CD14-positive monocyte (primary cell): ENCODE results near the gene TPSG1. TPM values are rescaled to one million over a fixed set of nuclear protein-coding genes. Genes with fewer than 3 reads are reported as not detected.

Experiments used
- DNase-seq, 3 donors: peaks; one replicate each; pipeline ENCODE4 v3.0.0-alpha.2; 2011 to 2022
- H2AFZ ChIP-seq: 2 replicates; pipeline ENCODE4 v1.6.0; 2012; ENCODE audit warnings: mild to moderate bottlenecking, low read depth, low read length, inconsistent platforms; ENCODE audit not compliant: insufficient read depth, poor library complexity, severe bottlenecking
- H3K27ac ChIP-seq, 2 donors: 1 replicate in 1 of 2; 2 replicates in 1 of 2; pipeline ENCODE4 v1.5.1; 2012 to 2013; ENCODE audit warnings: low read length in 2 of 2, control low read depth in 1 of 2, inconsistent platforms in 1 of 2, low read depth in 1 of 2, mild to moderate bottlenecking in 1 of 2
- H3K27me3 ChIP-seq, 2 donors: one replicate each; pipeline versions ENCODE4 v1.6.0 to v1.6.1; 2011 to 2013; ENCODE audit warnings: low read length in 2 of 2; ENCODE audit not compliant: control insufficient read depth in 2 of 2, insufficient read depth in 2 of 2
- H3K36me3 ChIP-seq, 2 donors: replicated peaks in 1 of 2; 1 replicate in 1 of 2; 2 replicates in 1 of 2; pipeline versions ENCODE4 v1.5.1 to v1.6.1; 2012 to 2013; ENCODE audit warnings: low read length in 2 of 2, control low read depth in 1 of 2, inconsistent platforms in 1 of 2, mild to moderate bottlenecking in 1 of 2; ENCODE audit not compliant: insufficient read depth in 2 of 2, control insufficient read depth in 1 of 2
- H3K4me1 ChIP-seq, 2 donors: 1 replicate in 1 of 2; 2 replicates in 1 of 2; pipeline versions ENCODE4 v1.5.1 to v1.6.1; 2012 to 2013; ENCODE audit warnings: low read length in 2 of 2, control low read depth in 1 of 2, inconsistent platforms in 1 of 2, mild to moderate bottlenecking in 1 of 2, moderate library complexity in 1 of 2; ENCODE audit not compliant: insufficient read depth in 2 of 2, control insufficient read depth in 1 of 2
- H3K4me2 ChIP-seq: replicated peaks from 2 replicates; pipeline ENCODE3; 2012; ENCODE audit warnings: low read length, moderate library complexity, mild to moderate bottlenecking; ENCODE audit not compliant: poor library complexity, severe bottlenecking; ENCODE audit errors: extremely low read depth
- H3K4me3 ChIP-seq, 3 experiments: fragments of 200-600 bp in 1 of 3; sonication (generic) in 1 of 3; replicated peaks in 1 of 3; 1 replicate in 2 of 3; 2 replicates in 1 of 3; pipeline ENCODE4 v1.5.1; 2011 to 2013; ENCODE audit warnings: low read length in 3 of 3, mild to moderate bottlenecking in 3 of 3, control low read depth in 2 of 3, low read depth in 2 of 3, inconsistent platforms in 1 of 3, moderate library complexity in 1 of 3
- H3K79me2 ChIP-seq: 2 replicates; pipeline ENCODE4 v1.6.0; 2012; ENCODE audit warnings: mild to moderate bottlenecking, control low read depth, inconsistent platforms, low read length, moderate library complexity; ENCODE audit not compliant: insufficient read depth
- H3K9ac ChIP-seq: 2 replicates; pipeline ENCODE4 v1.6.0; 2017; ENCODE audit warnings: low read length, mild to moderate bottlenecking; ENCODE audit not compliant: insufficient read depth, poor library complexity, severe bottlenecking
- H3K9me3 ChIP-seq, 2 donors: replicated peaks in 1 of 2; 1 replicate in 1 of 2; 2 replicates in 1 of 2; pipeline versions ENCODE4 v1.5.1 to v1.6.1; 2012 to 2013; ENCODE audit warnings: low read length in 2 of 2, control low read depth in 1 of 2; ENCODE audit not compliant: control insufficient read depth in 1 of 2, insufficient read depth in 1 of 2
- H4K20me1 ChIP-seq: 2 replicates; pipeline ENCODE4 v1.6.0; 2012; ENCODE audit warnings: mild to moderate bottlenecking, low read length, control low read depth, moderate library complexity; ENCODE audit not compliant: insufficient read depth
- H3K27ac Mint-ChIP-seq, 7 donors: one replicate each; pipeline ENCODE4 v1.8.0; 2020; ENCODE audit warnings: mild to moderate bottlenecking in 7 of 7, mixed read lengths in 7 of 7, moderate library complexity in 6 of 7, inconsistent platforms in 2 of 7
- H3K27me3 Mint-ChIP-seq, 3 donors: one replicate each; pipeline ENCODE4 v1.8.0; 2021 to 2022; ENCODE audit warnings: low read depth in 3 of 3, mild to moderate bottlenecking in 3 of 3, mixed read lengths in 3 of 3, moderate library complexity in 3 of 3, inconsistent platforms in 1 of 3
- H3K36me3 Mint-ChIP-seq, 2 donors: one replicate each; pipeline ENCODE4 v1.8.0; 2020; ENCODE audit warnings: mixed read lengths in 2 of 2, inconsistent platforms in 1 of 2, mild to moderate bottlenecking in 1 of 2
- H3K4me1 Mint-ChIP-seq: one replicate; pipeline ENCODE4 v1.8.0; 2020; ENCODE audit warnings: mild to moderate bottlenecking, mixed read lengths
- H3K4me3 Mint-ChIP-seq, 2 donors: one replicate each; pipeline ENCODE4 v1.8.0; 2020; ENCODE audit warnings: mild to moderate bottlenecking in 2 of 2, mixed read lengths in 2 of 2, moderate library complexity in 1 of 2
- H3K9me3 Mint-ChIP-seq, 7 donors: one replicate each; pipeline ENCODE4 v1.8.0; 2020 to 2022; ENCODE audit warnings: mixed read lengths in 7 of 7, mild to moderate bottlenecking in 6 of 7, moderate library complexity in 6 of 7, inconsistent platforms in 2 of 7
- WGBS: methylation state at CpG from one replicate; pipeline ENCODE4 v1.1.5; 2013; ENCODE audit warnings: missing lambda C conversion rate; ENCODE audit not compliant: insufficient coverage; 5-methylcytosine and 5-hydroxymethylcytosine counted together
- intact Hi-C, 2 donors: fragments of 100-400 bp; cut with micrococcal nuclease; formaldehyde crosslinking; loops; one replicate each; pipeline versions ENCODE4 v1.15.0 to v1.15.1; 2023
- polyA plus RNA-seq, 3 donors: library from polyadenylated mRNA; depleted of rRNA in 1 of 3; unstranded in 2 of 3; stranded (reverse) in 1 of 3; fragments of 300-500 nt in 2 of 3; fragments of >200 nt in 1 of 3; fragmentation: Illumina TruSeq in 2 of 3; gene quantifications; 1 replicate in 2 of 3; 2 replicates in 1 of 3; pipeline ENCODE4 v1.2.3, GENCODE V29; 2012 to 2021
- TF ChIP-seq, protein P1 (sequence below): fragments of 200-600 bp; IDR thresholded peaks from one replicate; pipeline ENCODE4 v1.8.0; 2022; ENCODE audit warnings: antibody characterized with exemption, mild to moderate bottlenecking

Gene TPSG1
- polyA plus RNA-seq, 3 donors: not detected

DNA sequence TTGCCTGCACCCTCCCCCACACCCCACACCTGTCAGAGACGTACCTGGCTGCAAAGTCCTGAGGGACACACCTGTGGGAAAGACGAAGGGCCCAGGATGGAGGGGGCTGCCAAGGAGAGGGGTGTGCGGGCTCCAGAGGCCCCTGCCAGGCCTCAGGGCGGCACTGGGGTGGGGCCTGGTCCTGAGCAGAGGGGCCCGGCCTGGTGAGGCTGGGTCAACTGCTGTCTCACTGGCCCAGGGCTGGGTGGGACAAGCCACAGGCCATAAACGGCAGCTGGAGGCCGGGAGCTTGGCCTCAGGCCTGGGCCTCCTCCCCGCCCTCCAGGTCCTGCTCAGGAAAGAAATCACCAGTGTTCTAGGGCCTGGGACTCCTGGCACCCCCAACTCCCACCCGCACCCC lies 510 bp downstream of the TPSG1 start:
- no peaks in the 10 kb centered on the region for H3K36me3 Mint-ChIP-seq
- Histone ChIP-seq H3K79me2 (no peaks in the 10 kb centered on the region), H3K4me1 (no peaks in the 10 kb centered on the region), H3K27me3 (no peaks in the 10 kb centered on the region), H4K20me1 (no peaks in the 10 kb centered on the region), H3K27ac (no peak overlapping the region), H3K4me3 (no peak overlapping the region), H3K9me3 (no peaks in the 10 kb centered on the region), H2AFZ (no peak overlapping the region), H3K9ac (no peak overlapping the region), H3K4me2 (no peak overlapping the region), H3K36me3 (no peaks in the 10 kb centered on the region)
- DNase-seq: no peak
- H3K9me3 Mint-ChIP-seq: peaks cover 0 to 2% (median 0%) of the 10 kb centered on the region in 7 donors
- no peak overlapping the region for H3K4me3 Mint-ChIP-seq
- WGBS: 85% methylated on average over 7 of the region's 9 CpGs
- intact Hi-C loops: no loop called here
- peaks cover 0 to 3% (median 0%) of the 10 kb centered on the region in 3 donors for H3K27me3 Mint-ChIP-seq
- no peaks in the 10 kb centered on the region for H3K4me1 Mint-ChIP-seq
- TF ChIP-seq, protein P1, sequence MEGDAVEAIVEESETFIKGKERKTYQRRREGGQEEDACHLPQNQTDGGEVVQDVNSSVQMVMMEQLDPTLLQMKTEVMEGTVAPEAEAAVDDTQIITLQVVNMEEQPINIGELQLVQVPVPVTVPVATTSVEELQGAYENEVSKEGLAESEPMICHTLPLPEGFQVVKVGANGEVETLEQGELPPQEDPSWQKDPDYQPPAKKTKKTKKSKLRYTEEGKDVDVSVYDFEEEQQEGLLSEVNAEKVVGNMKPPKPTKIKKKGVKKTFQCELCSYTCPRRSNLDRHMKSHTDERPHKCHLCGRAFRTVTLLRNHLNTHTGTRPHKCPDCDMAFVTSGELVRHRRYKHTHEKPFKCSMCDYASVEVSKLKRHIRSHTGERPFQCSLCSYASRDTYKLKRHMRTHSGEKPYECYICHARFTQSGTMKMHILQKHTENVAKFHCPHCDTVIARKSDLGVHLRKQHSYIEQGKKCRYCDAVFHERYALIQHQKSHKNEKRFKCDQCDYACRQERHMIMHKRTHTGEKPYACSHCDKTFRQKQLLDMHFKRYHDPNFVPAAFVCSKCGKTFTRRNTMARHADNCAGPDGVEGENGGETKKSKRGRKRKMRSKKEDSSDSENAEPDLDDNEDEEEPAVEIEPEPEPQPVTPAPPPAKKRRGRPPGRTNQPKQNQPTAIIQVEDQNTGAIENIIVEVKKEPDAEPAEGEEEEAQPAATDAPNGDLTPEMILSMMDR: no peak
- no peak overlapping the region for H3K27ac Mint-ChIP-seq

DNA sequence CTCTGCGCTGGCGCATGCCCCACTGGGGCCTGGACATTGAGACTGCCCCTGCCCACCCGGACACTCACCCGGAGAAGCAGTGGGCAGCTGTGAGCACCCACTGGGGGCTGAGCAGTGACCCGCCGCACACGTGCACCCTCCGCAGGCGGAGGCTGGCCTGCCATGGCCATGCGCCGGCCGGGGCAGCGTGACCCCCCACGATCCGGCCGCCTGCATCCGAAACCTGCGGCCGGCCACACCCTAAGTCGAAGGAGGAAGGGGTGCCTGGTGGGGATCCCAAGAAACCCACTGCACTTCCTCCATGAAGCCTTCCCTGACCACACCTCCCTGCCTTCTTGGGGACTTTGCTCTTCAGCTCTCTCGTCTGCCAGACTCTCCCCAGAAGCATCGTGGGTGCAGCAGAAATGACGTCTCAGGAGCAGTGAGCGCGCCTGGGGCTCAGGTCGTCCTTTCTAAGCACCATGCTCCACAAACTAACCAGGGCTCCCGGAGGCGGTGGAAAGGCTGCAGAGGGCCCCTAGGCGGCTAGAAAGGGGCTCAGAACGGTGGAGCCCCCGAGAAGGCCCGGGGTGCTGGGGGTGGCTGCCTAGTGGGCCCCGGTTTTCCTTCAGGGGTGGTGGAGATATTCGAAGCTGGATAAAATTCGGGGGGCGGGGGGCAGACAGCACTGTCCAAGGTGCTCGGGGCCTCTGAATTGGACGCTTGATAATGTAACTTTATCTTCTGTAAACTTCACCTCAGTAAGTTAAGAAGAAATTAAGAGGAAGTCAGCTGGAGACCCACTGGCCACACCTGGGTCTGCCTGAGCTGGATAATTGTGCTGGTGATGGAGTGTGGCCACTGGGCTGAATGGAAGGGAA lies 1.5 kb downstream of the TPSG1 start:
- Histone ChIP-seq H3K27ac (no peak overlapping the region), H3K9ac (no peak overlapping the region), H3K4me3 (no peak overlapping the region), H3K4me1 (no peaks in the 10 kb centered on the region), H4K20me1 (no peaks in the 10 kb centered on the region), H3K27me3 (no peaks in the 10 kb centered on the region), H2AFZ (no peak overlapping the region), H3K79me2 (no peaks in the 10 kb centered on the region), H3K36me3 (no peaks in the 10 kb centered on the region), H3K4me2 (no peak overlapping the region), H3K9me3 (no peaks in the 10 kb centered on the region)
- no peak for DNase-seq
- intact Hi-C loops: no loop called here
- H3K4me1 Mint-ChIP-seq: no peaks in the 10 kb centered on the region
- peaks cover 0 to 3% (median 0%) of the 10 kb centered on the region in 3 donors for H3K27me3 Mint-ChIP-seq
- peaks cover 0 to 2% (median 0%) of the 10 kb centered on the region in 7 donors for H3K9me3 Mint-ChIP-seq
- 87% methylated on average over 29 of the region's 38 CpGs for WGBS
- no peak overlapping the region for H3K4me3 Mint-ChIP-seq
- TF ChIP-seq, protein P1: no peak
- peak overlapping the region in 1 of 7 donors; percentile 17 for H3K27ac Mint-ChIP-seq
- H3K36me3 Mint-ChIP-seq: no peaks in the 10 kb centered on the region
